Stimulated activated naive CD8-positive, alpha-beta T cell treated with anti-CD3 and anti-CD28 coated beads, Interleukin-15, Interleukin-2, amounts not matched to agents 100 U/mL and 50 U/mL, for 24 hours (primary cell): ENCODE data around the gene OCA2.
"Not testable (repeated sequence)": the region's sequence is repeated elsewhere in the genome, so short reads cannot be mapped to it uniquely, and the experiment has no call there.

Experiments used
- ATAC-seq: fragments of 150-1000 bp; cut with Tn5 transposase; one replicate; pipeline ENCODE4 v1.10.0; 2021
- DNase-seq: peaks from one replicate; pipeline ENCODE4 v3.0.0; 2021

OCA2 gene

GRCh38 chr15:28023422-28023821 is 75.7 kb downstream of the OCA2 start:
- DNase-seq, result no peak
- no peak for ATAC-seq

DNA sequence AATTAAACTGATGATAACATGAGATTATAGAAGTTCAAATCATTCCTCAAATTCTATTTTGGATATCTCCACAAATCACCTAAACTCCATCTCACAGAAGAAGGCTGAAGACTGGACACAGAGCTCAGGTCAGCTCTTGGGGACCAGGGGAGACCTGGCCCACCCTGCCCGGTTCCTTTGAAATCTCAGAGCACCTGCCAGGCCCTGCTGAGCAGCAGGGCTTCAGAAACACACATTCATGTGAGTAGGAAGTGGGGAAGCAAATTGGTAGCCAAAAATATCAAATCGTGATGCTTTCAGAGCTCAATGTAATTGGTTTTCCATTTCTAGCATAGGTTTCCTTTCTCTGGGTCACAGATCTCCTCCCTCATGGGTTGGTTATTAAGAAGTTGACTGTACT is 76.2 kb downstream of the OCA2 start:
- DNase-seq (no peak), ATAC-seq (no peak)

DNA sequence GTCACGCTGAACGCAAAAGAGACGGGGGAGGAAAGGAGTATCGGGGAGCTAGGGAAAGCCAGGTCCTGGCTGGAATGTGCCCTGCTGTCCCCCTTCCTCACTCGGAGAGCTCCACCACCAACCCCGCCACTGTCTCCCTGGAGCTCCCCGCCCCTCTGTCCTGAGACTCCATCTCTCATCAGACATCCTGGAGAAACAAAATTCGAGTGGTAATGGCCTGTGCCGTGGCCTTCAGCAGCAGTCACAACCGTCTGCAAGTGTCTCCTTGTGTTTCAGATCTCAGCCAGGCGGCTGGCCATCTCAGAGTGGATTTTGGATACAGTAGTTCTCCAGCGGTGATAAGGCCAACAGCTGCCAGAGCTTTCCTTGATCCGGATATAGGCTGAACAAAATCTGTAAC is 76.9 kb downstream of the OCA2 start:
- DNase-seq, result no peak
- ATAC-seq, result no peak

GRCh38 chr15:28021281-28022039 is 77.7 kb downstream of the OCA2 start:
- DNase-seq (peak; percentile 32), ATAC-seq (no peak)

GRCh38 chr15:28020644-28021043 is 78.5 kb downstream of the OCA2 start:
- no peak for DNase-seq

DNA sequence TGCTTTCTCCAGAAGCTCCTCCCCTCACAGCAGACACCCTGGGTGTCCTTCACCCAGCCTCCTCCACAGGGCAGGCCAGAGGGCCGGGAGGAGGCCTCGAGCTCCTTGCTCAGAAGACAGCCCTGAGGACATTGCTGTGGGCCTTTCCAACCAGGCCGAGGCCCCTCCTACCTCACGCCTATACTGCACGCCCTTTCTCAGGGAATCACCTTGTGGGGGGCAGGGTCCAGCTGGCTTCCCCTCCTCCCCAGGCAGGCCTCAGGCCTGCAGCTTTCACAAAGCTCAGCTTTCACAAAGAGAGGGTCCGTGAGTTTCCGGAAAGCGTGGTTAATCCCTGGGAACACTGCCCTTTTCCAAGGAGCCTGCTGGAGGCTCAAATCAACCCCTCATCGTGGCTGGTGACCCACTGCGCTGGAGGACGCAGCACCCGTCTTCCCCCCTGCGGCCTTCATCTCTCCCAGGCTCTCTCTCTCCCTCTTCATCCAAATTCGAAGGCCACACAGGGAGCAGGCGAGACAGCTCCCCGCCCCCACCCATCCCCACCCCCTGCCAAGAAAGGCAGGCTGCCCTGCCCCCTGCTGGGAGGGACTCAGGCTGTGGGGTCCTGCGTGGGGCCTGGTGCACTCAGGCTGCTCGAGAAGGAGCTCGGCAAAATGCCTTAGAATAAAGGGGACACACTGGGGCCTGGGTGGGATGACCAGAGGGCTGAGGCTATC is 79.4 kb downstream of the OCA2 start:
- no peak for ATAC-seq
- no peak for DNase-seq

More at GRCh38 chr15:28020644-28021043, 78.5 kb downstream of the OCA2 start:
- ATAC-seq, result no peak

GRCh38 chr15:28018291-28019044 is 80.6 kb downstream of the OCA2 start:
- no peak for DNase-seq
- no peak for ATAC-seq

DNA sequence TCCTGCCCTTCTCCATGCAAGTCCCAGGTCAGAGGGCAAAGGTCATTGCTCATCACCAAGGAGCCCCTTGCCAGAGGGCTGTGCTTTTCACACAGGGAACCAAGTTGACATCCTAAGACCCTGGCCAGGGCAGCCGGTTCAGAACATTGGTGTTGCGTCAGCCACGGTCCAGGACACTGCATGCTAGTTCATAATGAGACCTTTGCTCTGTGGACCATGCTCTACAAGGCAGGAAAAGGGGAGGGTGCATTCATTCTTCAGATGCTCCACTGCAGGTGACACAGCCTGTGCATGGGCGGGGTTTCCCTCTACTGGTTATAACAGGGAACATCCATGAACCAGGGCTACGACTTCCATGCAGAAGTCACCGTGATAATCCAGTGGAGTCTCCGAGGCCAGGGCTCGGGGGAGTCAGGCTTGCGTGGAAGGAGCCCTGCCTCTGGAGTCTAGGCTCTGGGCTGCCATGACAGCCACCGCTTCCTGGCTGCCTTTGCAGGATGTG is 81.6 kb downstream of the OCA2 start:
- DNase-seq, result no peak

DNA sequence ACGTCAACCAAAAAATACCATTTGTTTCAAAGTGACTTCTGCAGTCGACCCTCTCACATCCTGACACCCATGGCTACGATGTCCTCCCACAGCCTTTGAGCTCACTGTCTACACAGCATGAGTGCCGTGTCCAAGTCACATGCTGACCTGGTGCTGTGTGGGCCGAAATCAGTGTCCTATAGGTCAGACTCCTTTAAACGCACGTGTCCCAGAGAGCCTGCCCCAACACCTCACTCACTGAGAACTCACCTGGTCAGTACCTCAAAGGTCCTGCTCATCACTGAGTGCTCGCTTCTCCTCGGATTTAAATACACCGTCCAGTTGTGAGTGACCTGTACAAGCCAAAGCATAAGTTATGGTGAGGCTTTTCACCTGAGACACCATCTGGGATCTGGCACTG is 83.3 kb downstream of the OCA2 start:
- DNase-seq (no peak), ATAC-seq (no peak)

More for the DNA sequence above, 81.6 kb downstream of the OCA2 start:
- ATAC-seq, result no peak

DNA sequence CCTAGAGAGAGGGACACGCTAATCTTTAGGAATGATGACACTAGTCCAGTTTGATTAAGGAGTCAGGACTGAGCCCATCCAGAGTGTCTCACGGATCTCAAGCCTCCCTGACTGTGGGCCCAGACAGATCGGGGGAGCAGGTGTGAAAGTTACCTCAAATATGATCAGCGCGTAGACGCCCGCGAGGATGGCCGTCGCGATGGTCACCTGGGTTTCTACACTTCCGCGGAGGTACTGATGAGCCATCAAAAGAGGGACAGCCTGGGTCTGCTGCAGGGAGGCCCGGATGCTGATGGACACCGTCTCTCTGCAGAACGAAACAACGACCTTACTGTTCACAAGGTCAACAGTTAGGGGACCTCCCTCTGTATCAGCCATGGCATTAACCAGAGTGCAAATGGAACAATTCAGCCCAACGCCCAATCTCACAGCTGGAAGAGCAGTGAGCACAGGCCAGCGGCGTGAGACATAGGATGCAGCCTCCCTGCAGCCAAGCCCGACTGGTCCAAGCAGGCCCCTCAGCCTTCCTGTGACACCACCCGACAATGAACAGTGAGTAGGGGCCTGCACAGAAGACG is 84.4 kb downstream of the OCA2 start:
- DNase-seq, result no peak
- ATAC-seq, result no peak

GRCh38 chr15:28013976-28014375 is 85.1 kb downstream of the OCA2 start:
- DNase-seq (no peak), ATAC-seq (no peak)

GRCh38 chr15:28013480-28013879 is 85.6 kb downstream of the OCA2 start:
- no peak for ATAC-seq
- no peak for DNase-seq

GRCh38 chr15:28012231-28012630 is 86.9 kb downstream of the OCA2 start:
- ATAC-seq, result no peak
- DNase-seq, result no peak

GRCh38 chr15:28008175-28008574 is 90.9 kb downstream of the OCA2 start:
- ATAC-seq, DNase-seq: not testable (repeated sequence)

DNA sequence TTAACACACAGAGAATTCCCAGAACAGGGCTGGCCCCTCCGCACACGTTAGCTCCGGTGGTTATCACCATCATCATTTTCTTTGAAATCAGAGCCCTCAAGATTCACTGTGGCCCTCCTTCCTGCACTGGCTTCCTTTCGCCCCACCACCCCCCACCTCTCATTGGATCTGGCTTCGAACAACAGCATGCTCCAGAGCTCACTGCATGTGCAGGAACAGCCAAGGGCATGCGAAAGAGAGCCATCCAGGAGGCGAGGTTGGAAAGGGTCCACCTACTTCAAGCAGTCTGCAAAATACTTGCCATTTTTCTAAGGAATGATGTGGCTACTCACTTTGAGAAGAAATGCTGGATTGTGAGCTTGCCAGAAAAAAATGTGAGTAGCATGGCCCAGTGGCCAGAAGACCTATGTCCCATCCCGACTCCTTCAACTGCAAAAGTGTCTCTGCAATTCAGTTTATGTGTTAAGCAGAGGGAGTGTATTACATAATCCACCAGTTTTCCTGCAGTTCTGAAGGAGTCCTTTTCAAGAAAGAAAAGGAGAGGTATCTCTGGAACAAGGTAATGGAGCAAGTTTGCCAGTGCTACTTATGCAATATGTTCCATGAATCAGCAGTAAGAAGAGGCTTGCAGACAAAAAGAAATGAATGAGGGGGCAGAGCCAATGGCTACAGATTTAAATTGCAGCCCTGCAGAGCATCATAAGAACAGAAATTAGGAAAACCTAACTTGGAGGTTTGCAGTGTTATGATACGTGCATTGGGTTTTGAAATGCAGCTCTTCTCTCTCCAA is 92.8 kb downstream of the OCA2 start:
- ATAC-seq (no peak), DNase-seq (no peak)

GRCh38 chr15:28005004-28005527 is 94.0 kb downstream of the OCA2 start:
- DNase-seq, result no peak
- no peak for ATAC-seq

GRCh38 chr15:28004143-28005003 is 94.7 kb downstream of the OCA2 start:
- no peak for DNase-seq

GRCh38 chr15:28003302-28004037 is 95.6 kb downstream of the OCA2 start:
- DNase-seq, result no peak
- no peak for ATAC-seq

More at GRCh38 chr15:28004143-28005003, 94.7 kb downstream of the OCA2 start:
- no peak for ATAC-seq

GRCh38 chr15:28002867-28003266 is 96.2 kb downstream of the OCA2 start:
- ATAC-seq (no peak), DNase-seq (no peak)
